DMS 273 treated with DMSO at 0.1 percent for 48 hours (cell line): ENCODE results near the gene MADCAM1.

ENCODE experiments used
- DNase-seq: peaks from one replicate; lab custom pipeline; 2025; lab: John Stamatoyannopoulos, UW

The MADCAM1 gene

DNA sequence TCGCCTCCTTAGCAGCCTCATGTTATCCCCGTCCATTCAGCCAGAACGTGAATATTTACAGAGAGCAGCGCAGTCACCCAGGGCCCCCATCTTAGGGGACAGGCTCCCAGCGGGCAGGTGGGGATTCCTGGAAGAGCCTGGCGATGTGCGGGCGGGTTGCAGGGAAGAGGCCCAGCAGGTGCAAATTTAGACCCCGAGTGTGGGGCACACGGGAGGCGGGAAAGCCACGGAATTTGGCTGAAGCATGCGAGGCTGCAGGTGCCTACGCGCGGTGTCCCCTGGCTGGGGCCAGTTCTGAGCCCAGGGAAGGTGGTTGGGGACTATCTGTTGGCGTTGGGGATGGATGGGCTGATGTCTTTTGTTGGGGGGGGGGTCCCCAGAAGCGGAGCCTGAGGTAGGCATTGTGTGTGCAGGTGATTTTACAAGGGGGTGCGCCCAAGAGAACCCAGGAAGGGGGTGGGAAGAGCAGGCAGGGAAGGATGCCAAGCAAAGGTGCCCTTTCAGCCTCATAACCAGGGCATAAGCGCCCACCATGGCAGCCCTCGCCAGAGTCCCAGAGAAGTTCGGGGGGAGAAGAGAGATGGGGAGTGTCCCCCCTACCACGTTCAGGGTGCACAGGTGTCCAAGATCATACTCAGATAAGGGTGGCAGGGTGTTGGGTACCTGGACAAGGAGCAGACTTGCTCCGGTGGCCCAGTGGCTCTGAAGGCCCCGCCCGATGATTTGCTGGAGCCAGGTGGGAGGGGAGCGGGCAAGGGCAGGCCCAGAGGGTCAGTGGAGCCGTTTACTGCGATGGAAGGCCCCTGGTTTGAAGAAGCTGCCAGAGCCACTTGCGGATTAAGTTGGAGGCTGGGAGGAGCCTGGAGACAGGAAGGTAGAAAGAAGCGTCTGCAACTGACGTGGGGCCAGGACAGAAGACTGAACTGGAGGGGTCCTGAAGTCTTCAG lies 12.2 kb downstream of the MADCAM1 start:
- DNase-seq: no peak

DNA sequence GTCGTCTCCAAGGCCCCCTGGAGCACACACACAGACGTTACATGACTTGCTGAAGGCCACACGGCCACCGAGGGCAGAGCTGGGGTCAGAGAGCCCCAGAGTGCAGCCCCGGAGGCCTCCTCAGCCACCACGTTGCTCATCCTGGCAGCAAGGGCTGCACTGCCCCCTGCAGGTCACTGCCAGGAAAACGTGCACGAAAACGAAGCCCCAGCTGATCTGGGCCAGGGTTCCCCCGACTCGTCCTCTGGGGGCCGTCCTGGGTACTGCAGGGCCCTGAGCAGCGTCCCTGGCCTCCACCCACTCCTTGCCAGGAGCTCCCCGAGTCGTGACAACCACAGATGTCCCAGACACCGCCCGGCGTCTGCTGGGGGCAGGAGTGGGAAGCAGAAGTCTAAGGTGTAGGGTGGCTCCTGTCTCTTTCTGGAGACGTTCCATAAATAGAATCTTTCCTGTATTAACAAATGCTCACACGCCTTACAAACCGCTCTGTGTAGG lies 14.4 kb downstream of the MADCAM1 start:
- DNase-seq: peak; percentile 65

- peak; percentile 76 for DNase-seq
Observed at GRCh38 chr19:511101-511851, 15.0 kb downstream of the MADCAM1 start.

GRCh38 chr19:512547-513365 lies 16.5 kb downstream of the MADCAM1 start:
- no peak for DNase-seq

GRCh38 chr19:513368-514165 lies 17.3 kb downstream of the MADCAM1 start:
- no peak for DNase-seq

GRCh38 chr19:514166-514663 lies 17.9 kb downstream of the MADCAM1 start:
- DNase-seq: no peak

GRCh38 chr19:517721-518597 lies 21.7 kb downstream of the MADCAM1 start:
- DNase-seq: no peak

GRCh38 chr19:518598-519231 lies 22.4 kb downstream of the MADCAM1 start:
- no peak for DNase-seq

DNA sequence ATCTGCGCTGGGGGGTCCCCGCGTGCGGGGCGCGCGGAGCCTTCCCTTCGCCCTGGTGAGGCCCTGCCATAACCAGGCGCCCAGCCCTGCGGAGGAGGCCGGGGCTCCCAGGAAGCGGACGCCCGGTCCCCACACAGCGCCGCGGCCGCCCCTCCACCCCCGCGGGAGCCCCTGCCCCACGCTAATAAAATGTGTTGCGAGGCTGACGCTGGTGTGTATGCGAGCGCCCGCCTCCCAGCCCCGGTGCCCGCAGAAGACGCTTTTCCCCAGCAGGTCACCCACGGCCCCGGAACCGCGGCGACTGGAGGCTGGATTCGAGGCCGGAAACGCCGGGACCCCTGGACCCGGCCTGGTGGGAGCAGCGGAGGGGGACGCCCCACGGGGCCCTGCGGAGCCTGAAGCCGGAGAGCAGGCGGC lies 23.2 kb downstream of the MADCAM1 start:
- no peak for DNase-seq

DNA sequence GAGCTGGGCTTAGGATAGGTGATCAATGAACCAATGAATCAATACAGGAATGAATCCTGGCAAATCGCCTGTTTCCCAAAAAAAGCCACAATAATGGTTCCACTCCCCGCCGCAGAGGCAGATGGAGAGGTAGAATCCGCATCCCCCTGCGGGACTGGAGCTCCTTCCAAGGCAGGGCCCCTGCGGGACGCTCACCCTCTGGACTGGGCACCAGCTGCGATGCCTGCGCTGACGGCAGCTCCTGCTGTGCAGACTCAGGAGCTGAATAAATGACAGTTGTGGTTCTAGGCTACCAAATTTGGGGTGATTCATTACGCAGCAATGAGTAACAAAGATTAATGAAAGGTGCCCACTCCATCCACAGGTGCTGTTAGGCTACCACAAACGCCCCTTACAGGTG lies 26.4 kb downstream of the MADCAM1 start:
- DNase-seq: no peak

GRCh38 chr19:524062-524674 lies 27.9 kb downstream of the MADCAM1 start:
- DNase-seq: no peak

DNA sequence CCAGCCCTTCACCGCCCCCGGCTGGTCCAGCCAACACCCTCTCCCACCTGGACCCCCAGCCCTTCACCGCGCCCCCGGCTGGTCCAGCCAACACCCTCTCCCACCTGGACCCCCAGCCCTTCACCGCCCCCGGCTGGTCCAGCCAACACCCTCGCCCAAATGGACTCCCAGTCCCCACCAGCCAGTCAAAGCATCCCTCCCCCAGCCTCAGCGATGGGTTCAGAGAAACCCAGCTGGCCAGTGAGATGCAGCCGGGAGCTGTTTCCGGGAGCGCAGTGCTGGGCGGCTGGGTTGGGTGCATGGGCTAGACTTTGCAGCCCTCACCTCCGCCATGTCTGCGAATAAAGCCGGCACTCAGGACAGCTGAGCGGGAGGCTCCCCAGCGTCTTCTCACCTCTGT lies 28.7 kb downstream of the MADCAM1 start:
- no peak for DNase-seq

DNA sequence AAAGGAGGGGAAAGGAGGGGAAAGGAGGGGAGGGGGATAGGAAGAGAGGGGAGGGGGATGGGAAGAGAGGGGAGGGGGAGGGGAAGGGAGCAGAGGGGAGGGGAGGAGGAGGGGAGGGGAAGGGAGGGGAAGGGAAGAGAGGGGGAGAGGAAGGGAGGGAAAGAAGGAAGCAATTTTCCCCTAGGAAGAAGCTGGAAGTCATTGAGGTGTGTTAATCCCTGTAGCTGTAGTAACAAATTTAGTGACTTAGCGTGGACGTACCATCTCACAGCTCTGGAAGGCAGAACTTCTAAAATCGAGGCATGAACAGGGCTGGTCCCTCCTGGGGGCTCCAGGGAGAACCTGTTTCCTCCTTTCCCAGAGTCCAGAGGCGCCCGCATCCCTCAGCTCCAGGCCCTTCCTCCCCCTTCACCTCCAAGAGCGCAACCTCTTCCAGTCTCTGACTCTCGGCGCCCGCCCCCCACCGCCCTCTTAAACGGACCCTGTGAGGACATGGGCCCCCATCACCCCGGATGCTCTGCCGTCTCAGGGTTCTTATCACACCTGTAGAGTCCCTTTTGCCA lies 29.7 kb downstream of the MADCAM1 start:
- DNase-seq: no peak

GRCh38 chr19:530134-531008 lies 34.1 kb downstream of the MADCAM1 start:
- DNase-seq: no peak

DNA sequence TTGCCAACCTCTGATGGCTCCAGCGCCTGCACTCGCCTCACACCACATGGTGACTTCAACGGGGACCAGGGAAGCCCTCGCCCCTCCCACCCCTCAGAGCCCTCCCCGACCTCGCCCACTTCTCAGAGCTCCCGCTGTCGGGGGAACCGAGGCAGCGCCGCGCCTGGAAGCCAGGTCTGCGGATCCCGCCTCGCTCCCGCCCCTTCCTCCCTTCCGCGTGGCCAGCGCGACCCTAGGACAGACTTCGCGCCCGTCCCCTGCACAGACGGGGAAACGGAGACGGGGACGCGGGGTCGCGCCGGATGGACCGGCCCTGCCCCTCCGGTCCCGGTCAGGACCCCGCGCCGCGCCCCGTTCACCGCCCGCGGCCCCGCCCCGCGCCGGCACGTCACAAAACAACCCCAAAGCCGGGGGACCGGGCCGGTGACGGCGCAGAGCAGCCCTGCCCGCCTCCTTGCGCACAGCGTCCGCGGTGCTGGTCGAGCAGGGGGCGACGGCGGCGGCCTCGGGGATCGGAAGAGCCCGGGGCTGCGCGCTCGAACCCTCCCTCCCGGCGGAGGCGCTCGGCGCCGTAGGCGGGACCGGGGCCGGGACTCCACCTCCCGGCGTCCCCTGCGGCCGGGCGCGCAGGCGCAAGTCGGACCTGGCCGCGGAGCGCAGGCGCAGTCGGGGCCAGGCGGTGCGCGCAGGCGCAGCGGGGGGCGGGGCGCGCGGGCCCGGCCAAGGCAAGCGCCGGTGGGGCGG lies 34.9 kb downstream of the MADCAM1 start:
- peak; percentile 56 for DNase-seq

DNA sequence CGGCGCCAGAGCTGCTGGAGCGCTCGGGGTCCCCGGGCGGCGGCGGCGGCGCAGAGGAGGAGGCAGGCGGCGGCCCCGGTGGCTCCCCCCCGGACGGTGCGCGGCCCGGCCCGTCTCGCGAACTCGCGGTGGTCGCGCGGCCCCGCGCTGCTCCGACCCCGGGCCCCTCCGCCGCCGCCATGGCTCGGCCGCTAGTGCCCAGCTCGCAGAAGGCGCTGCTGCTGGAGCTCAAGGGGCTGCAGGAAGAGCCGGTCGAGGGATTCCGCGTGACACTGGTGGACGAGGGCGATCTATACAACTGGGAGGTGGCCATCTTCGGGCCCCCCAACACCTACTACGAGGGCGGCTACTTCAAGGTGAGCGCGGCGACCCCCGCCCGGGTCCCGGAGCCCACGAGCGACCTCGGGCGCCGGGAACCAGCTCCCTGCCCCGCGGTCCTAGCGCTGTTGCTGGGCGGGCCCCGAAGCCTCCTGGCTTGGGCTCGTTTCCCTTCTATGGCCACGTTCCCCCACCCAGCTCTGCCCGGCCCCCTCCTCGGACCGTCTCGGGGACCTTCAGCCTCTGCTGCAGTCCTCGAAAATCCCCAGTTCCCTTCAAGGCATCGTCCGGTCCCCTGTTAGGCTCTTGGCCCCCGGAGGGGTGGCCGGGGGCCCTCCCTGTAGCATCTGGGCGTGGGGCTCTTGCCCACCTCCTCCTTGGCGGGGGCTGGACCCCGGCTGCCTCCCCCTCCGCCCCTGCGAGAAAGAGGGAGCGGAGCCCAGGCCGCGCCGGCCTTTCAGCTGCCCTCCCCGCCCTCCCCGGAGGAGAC lies 35.7 kb downstream of the MADCAM1 start, which contains the start of gene CDC34:
TSS of gene CDC34 (plus strand) at position 8 of the 808 bp plus-strand sequence. CDS start at position 180, 172 bp downstream.
- DNase-seq: no peak
